Left renal pelvis (tissue), 4 donors: Measurements from ENCODE around the gene KIAA1328. TPM values are rescaled to one million over a fixed set of nuclear protein-coding genes. Genes with fewer than 3 reads are reported as not detected.

ENCODE experiments used
- DNase-seq, 4 donors: peaks; one replicate each; pipeline ENCODE4 v3.0.0-alpha.2; 2013; ENCODE audit warnings: low read depth in 4 of 4, low spot score in 3 of 4
- polyA plus RNA-seq, 4 donors: library from polyadenylated mRNA; unstranded; fragments of 120-200 nt; gene quantifications; one replicate each; pipeline ENCODE4 v1.2.1, GENCODE V29; 2013; ENCODE audit not compliant: insufficient read length in 4 of 4

Gene KIAA1328
- polyA plus RNA-seq, 4 donors: 11.0 to 12.9 (median 11.5) TPM

- DNase-seq: no peak
Observed at GRCh38 chr18:36821681-36822080, 7.2 kb upstream of the KIAA1328 start.

GRCh38 chr18:36825526-36825925 lies 3.4 kb upstream of the KIAA1328 start:
- DNase-seq: no peak

- no peak for DNase-seq
Observed at GRCh38 chr18:36826556-36826955, 2.4 kb upstream of the KIAA1328 start.

GRCh38 chr18:36828157-36828629 lies 734 bp upstream of the KIAA1328 start:
- DNase-seq: peak in 2 of 4 donors; percentile 10 to 25

- DNase-seq: peak in 3 of 4 donors; percentile 12 to 52 (median 36)
Observed at GRCh38 chr18:36829362-36830157, 633 bp downstream of the KIAA1328 start.

GRCh38 chr18:36830158-36830495 lies 1.2 kb downstream of the KIAA1328 start:
- DNase-seq: no peak

- no peak for DNase-seq
Observed at GRCh38 chr18:36831139-36831538, 2.2 kb downstream of the KIAA1328 start.

GRCh38 chr18:36833120-36833519 lies 4.2 kb downstream of the KIAA1328 start:
- no peak for DNase-seq

- DNase-seq: no peak
Observed at GRCh38 chr18:36835927-36836326, 7.0 kb downstream of the KIAA1328 start.

- no peak for DNase-seq
Observed at GRCh38 chr18:36839835-36840234, 10.9 kb downstream of the KIAA1328 start.

- DNase-seq: no peak
Observed at GRCh38 chr18:36843199-36843598, 14.3 kb downstream of the KIAA1328 start.

GRCh38 chr18:36843784-36844183 lies 14.9 kb downstream of the KIAA1328 start:
- no peak for DNase-seq

GRCh38 chr18:36848609-36849008 lies 19.7 kb downstream of the KIAA1328 start:
- no peak for DNase-seq

GRCh38 chr18:36849288-36850006 lies 20.5 kb downstream of the KIAA1328 start:
- DNase-seq: no peak

GRCh38 chr18:36850527-36851201 lies 21.7 kb downstream of the KIAA1328 start:
- no peak for DNase-seq

GRCh38 chr18:36851202-36851590 lies 22.3 kb downstream of the KIAA1328 start:
- DNase-seq: no peak

- no peak for DNase-seq
Observed at GRCh38 chr18:36856815-36857214, 27.9 kb downstream of the KIAA1328 start.

- DNase-seq: no peak
Observed at GRCh38 chr18:36862182-36862581, 33.3 kb downstream of the KIAA1328 start.

GRCh38 chr18:36867056-36867455 lies 38.1 kb downstream of the KIAA1328 start:
- DNase-seq: no peak

- DNase-seq: no peak
Observed at GRCh38 chr18:36871801-36872200, 42.9 kb downstream of the KIAA1328 start.

GRCh38 chr18:36872329-36872728 lies 43.4 kb downstream of the KIAA1328 start:
- DNase-seq: peak in 1 of 4 donors; percentile 6
